ENCODE results near the gene CDH15.
A peak's percentile ranks its signal among the peaks of the same experiment; 100 is the strongest.

The CDH15 gene

DNA sequence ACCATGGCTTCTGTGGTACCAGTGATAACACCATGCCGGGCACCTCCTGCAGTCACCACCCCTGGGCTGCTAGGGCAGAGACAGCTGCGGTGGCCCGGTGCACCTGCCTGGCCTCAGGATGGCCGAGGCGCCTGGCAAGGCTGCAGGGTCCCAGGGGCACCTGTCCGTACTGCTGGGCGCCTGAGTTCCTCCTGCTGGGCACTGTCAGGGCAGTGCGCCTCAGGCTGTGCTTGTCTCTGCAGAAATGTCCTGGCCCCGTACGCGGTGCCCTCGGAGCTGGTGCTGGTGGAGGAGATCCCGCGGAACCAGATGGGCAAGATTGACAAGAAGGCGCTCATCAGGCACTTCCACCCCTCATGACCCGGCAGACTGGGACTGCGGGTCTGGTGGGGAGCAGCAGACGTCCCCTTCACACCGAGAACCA is 17.7 kb upstream of the CDH15 start:
- DNase-seq (ENCODE audit: low read depth in 1 of 2, low spot score in 1 of 2), result peak; percentile 82 to 92
- no peak for TF ChIP-seq JUND (IDR thresholded peaks at IDR 0.05; ENCODE audit: low read depth)
- in situ Hi-C loops (cut with HindIII; ENCODE audit: low pct_unique_long_range_greater_than_20kb, low sequenced_read_pairs), result no loop called here

DNA sequence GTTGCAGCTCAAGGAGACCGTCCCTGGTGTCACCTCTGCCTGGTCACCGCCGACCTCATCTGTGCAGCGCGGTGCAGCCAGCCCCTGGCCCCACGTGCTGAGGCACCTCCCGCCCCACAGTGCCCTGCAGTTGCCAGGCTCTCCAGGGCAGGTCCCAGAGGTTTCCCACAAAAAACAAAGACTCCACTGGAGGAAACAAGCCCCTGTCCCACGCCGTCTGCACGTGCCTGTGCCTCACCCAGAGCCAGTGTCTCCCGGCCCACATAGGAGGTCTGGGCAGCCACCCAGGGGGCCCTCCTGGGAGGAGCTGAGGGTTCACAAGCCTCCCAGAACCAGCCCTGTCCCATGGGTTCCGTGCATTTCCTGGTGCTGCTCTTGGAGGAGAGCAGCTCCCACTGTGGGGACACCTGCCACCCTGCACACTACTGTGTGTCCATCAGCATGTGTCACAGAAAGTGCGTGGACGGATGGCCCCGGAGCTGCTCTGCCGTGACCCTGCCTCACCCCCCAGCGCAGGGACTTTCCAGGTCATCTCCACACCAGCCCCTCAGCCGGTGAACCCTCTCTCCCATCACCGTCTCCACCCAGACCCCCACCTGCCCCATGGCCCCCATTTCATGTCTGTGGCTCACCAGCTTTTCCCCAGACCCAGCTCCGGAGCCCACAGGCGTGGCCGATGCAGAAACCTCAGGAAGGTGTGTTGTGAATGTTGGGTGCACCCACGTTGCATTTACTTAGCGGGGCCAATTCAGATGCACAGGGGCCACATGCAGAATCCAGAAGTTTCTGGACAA is 17.0 kb upstream of the CDH15 start:
- no peak for TF ChIP-seq JUND (IDR thresholded peaks at IDR 0.05; ENCODE audit: low read depth)
- DNase-seq (ENCODE audit: low read depth in 1 of 2, low spot score in 1 of 2), result no peak
- in situ Hi-C loops (cut with HindIII; ENCODE audit: low pct_unique_long_range_greater_than_20kb, low sequenced_read_pairs), result no loop called here

DNA sequence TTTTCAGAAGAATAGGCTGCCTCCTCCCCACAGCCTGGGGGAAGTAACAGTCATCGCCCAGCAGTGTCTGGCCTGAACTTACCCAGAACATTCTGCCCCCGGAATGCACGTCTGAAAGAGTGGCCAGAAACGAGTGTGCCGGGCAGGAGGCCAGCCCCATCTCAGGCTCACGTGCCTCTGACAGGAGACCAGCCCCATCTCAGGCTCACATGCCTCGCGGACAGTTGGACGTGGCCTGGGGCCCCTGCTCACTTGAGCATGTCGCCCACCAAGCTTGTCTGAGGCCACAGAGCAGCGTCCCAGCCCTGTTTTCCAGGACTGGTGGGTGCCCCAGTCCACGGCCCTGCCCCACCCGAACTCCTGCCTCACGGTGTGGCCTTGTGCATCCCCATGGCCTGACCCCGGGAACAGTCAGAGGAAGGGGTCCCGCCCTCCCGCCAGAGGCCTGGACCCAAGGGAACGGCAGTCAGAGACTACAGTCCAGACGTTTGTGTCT is 16.3 kb upstream of the CDH15 start:
- DNase-seq (ENCODE audit: low read depth in 1 of 2, low spot score in 1 of 2), result no peak
- in situ Hi-C loops (cut with HindIII; ENCODE audit: low pct_unique_long_range_greater_than_20kb, low sequenced_read_pairs), result no loop called here
- no peak for TF ChIP-seq JUND (IDR thresholded peaks at IDR 0.05; ENCODE audit: low read depth)

DNA sequence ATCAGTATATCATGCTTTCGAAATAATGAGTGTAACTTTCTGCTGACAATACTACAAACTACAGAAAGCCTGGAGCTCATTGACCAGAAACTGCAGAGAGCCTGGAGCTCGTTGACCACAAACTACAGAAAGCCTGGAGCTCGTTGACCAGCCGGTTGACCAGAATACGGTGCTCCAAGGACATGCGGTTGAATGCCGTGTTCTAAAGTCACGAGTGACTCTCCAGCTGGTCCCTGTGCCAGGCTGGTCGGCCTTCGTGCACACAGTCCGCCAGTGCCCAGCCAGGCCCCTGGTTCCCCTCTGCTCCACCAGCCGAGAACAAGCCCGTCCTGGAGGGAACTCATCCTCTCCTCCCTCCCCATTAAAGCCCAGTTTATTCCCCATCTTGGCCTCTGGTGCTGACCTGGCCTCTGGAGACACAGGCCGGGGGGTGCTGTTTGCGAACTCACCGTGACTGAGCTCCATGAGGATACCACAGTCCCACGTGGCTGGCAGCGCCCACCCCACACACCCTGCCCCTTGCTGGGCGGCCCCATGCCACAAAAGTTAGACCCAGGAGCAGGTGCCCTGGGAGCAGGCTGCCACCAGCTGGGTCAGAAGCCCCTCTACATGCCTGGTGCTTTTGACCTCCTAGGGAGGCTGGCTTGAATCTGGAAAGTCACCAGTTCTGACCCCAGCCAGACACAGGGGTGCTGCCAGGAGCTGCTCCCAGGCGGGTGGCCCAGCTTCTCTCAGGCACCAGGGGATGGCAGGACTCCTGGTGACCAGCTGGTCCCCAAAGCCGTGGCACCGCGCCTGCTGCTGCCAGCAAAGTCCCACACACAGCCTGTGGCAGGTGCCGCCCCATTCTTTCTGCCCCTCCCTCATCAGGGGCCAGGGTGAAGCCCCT is 15.5 kb upstream of the CDH15 start:
- no peak for DNase-seq (ENCODE audit: low read depth in 1 of 2, low spot score in 1 of 2)
- TF ChIP-seq JUND (IDR thresholded peaks at IDR 0.05; ENCODE audit: low read depth), result no peak
- in situ Hi-C loops (cut with HindIII; ENCODE audit: low pct_unique_long_range_greater_than_20kb, low sequenced_read_pairs), result no loop called here

DNA sequence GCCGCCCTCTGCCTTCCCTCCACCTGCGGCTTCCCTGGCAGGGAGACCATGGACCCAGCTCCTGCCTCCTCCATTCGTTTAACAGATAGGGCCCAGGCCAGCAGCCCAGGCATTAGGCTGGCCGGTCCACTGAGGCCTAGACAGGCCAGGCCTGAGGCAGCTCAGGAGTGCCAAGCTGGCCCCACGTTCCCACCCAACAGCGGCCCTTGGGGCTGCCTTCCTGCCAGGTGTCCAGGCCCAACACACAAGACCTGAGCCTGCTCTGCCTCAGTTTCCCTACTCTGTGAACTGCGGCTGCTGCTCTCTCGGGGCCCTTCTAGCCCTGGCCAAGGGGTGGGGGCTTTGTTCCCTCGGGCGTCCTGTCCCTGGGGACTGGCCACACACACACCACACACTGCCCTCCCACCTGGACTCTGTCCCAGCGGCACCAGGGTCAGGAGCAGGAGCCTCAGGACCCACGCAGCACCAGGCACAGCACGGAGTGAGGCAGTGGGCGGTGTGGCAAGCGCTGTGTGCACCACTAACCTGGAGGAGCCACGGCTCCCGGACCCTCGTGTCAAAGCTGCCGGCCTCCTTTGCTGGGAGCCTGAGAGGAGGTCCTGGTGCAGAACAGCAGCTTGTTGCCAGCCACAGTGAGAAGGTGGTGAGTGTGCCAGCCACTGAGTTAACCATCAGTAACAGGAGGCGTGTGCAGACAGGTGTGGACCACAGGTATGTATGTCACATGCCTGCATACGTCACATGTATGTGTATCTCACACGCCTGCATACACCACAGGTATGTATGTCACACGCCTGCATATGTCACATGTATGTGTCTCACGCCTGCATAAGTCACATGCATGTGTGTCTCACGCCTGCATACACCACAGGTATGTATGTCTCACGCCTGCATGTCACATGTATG is 14.6 kb upstream of the CDH15 start:
- no peak for DNase-seq (ENCODE audit: low read depth in 1 of 2, low spot score in 1 of 2)
- TF ChIP-seq JUND (IDR thresholded peaks at IDR 0.05; ENCODE audit: low read depth), result no peak
- in situ Hi-C loops (cut with HindIII; ENCODE audit: low pct_unique_long_range_greater_than_20kb, low sequenced_read_pairs), result no loop called here

DNA sequence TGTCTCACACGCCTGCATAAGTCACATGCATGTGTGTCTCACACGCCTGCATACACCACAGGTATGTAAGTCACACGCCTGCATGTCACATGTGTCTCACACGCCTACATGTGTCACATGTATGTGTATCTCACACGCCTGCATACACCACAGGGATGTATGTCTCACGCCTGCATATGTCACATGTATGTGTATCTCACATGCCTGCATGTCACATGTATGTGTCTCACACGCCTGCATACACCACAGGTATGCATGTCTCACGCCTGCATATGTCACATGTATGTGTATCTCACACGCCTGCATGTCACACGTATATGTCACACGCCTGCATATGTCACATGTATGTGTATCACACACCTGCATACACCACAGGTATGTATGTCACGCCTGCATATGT is 13.8 kb upstream of the CDH15 start:
- in situ Hi-C loops (cut with HindIII; ENCODE audit: low pct_unique_long_range_greater_than_20kb, low sequenced_read_pairs), result no loop called here
- TF ChIP-seq JUND (IDR thresholded peaks at IDR 0.05; ENCODE audit: low read depth), result no peak
- DNase-seq (ENCODE audit: low read depth in 1 of 2, low spot score in 1 of 2), result no peak

DNA sequence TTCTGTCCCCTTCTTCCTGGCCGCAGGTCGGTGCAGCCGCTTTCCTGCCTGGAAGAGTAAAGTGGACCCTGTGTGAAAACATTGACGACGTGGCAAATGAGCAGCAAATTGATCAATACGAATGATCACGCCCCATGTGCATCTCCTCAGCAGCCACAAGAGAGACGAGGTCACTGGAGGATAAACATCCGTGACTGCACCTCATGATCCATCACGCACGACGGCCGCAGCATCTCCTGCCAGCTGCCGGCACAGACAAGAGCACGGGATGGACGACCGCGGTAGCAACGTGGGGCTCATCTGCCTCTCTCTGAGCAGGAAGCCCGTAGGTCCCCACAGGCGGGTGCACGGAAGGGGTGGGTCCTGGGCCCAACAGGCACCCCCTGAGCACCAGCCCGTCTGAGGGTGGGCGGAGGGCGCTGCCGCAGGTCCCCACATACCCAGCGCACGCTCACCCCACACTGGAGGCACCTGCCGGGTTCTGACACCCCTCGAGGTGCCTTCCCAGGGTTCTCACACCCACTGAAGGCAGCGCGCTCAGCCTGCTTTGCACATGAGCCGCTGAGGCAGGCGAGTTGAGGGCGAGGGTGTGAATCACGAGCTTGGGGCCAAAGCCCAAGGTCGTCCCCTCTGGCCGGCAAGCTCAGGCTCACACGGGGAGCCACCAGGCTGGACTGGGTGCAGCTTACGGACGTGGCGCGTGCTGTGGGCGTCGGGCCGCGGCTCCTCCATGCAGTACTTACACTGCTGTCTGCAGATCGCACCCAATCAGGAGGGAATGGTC is 12.3 kb upstream of the CDH15 start:
- DNase-seq (ENCODE audit: low read depth in 1 of 2, low spot score in 1 of 2), result no peak
- in situ Hi-C loops (cut with HindIII; ENCODE audit: low pct_unique_long_range_greater_than_20kb, low sequenced_read_pairs), result no loop called here
- no peak for TF ChIP-seq JUND (IDR thresholded peaks at IDR 0.05; ENCODE audit: low read depth)

DNA sequence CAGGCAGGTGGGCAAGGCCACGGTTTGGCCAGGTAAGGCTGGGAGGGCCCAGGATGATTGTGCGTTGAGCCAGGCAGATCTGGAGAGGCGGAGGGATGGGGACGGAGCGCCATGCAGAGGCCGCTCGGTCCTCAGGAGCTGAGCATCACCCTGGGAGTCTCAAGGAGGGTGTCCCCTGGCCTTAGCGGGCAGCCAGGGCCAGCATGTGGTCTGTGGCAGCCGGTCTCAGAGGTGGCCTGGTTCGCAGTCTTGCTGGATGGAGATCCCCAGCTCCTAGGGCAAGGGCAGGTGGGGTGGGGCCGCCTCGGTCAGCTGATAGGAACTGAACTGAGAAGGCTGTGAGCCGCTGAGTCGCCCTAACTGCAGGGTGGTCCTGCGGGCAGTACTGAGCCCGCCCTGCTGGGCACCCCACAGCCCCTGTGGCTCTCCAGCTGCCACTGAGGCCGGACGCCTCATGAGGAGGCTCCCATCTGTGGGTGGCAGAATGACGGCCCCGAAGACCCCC is 11.6 kb upstream of the CDH15 start:
- in situ Hi-C loops (cut with HindIII; ENCODE audit: low pct_unique_long_range_greater_than_20kb, low sequenced_read_pairs), result no loop called here
- DNase-seq (ENCODE audit: low read depth in 1 of 2, low spot score in 1 of 2), result no peak
- TF ChIP-seq JUND (IDR thresholded peaks at IDR 0.05; ENCODE audit: low read depth), result no peak

DNA sequence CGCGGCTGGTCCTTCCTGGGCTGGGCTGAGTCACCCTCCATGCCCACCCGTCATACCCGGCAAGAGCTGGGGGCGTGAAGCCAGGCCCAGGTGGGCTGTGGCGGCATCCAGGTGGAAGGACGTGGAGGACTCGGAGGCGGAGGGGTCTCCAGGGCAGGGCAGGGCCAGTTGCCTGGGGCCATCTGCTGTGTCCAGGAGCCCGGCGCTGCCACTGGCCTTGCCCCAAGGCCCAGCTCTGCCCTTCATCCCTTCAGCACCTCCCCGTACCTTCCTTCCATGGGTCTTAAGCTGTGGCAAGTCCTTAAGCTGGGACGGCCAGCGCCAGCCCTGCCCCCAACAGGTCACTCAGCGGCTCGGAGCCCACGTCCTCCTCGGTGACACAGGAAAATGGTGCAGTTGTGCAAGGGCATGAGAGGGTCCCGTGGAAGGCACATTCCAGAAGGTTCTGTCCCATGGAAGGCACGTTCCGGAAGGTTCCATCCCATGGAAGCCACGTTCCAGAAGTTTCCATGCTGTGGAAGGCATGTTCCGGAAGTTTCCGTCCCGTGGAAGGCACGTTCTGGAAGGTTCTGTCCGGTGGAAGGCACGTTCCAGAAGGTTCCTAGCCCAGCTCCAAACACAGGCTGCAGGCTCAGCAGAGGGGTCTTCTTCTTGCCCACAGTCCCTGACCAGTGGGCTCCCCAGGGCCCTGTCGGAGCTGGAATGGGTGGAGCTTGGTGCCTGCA is 10.4 kb upstream of the CDH15 start:
- no peak for DNase-seq (ENCODE audit: low read depth in 1 of 2, low spot score in 1 of 2)
- in situ Hi-C loops (cut with HindIII; ENCODE audit: low pct_unique_long_range_greater_than_20kb, low sequenced_read_pairs), result no loop called here
- TF ChIP-seq JUND (IDR thresholded peaks at IDR 0.05; ENCODE audit: low read depth), result no peak

DNA sequence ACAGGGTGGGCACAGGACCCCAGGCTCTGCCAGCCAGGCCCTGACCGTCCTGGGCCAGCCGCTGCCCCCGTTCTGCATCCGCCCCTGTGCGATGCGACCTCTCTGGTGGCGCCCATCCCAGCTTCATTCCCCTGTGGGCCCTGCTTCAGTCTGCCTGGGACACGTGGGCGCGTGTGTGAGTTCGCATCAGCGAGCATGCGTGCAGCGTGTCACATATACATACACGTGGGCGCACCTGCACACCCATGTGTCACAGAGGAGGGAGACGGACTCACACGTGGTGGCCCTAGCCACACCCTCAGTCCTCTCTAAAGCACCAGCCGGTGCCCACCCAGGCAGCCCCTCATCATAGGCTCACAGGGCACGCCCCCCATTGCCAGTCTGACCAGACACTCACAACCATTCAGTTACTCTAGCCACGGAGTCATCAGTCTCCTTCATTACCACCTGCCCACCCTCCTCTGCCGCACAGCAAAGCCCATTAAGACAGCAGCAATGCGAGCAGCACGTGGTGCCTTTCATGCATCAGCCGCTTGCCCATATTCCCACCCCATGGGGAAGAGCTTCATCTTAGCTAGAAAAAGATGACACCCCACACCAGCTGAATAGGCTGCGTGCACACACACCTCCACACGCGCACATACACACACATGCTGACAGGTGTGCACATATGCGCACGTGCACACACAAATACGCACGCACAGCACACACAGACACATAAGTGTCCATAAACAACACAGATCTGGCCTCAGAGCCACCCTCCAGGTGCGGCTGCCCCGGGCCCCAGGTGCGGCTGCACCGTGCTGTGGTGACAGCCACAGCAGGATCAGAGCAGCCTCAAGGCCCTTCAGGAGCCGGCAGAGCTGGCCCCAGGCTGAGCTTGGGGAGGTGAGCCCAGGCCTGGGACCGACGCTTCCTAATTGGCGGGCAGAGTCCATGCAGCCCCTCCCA is 9.5 kb upstream of the CDH15 start:
- in situ Hi-C loops (cut with HindIII; ENCODE audit: low pct_unique_long_range_greater_than_20kb, low sequenced_read_pairs), result no loop called here
- no peak for TF ChIP-seq JUND (IDR thresholded peaks at IDR 0.05; ENCODE audit: low read depth)
- no peak for DNase-seq (ENCODE audit: low read depth in 1 of 2, low spot score in 1 of 2)

Measured in T47D (cell line).